SU-DHL-6 (cell line): ENCODE results near the gene OTC.

ENCODE experiments used
- H2AFZ ChIP-seq: fragments of 200-600 bp; sonication (generic); 2 replicates; pipeline ENCODE4 v1.6.1; 2014; ENCODE audit warnings: low read depth, mild to moderate bottlenecking, moderate library complexity, mixed read lengths, antibody characterized with exemption, low read length; ENCODE audit not compliant: severe bottlenecking
- H3F3A ChIP-seq: fragments of 200-600 bp; shearing (Covaris generic); 2 replicates; pipeline ENCODE4 v1.6.0; 2016; ENCODE audit warnings: antibody characterized with exemption, mild to moderate bottlenecking; ENCODE audit not compliant: insufficient read depth
- H3K27ac ChIP-seq: fragments of 200-600 bp; sonication (generic); 2 replicates; pipeline ENCODE4 v1.5.1; 2016; ENCODE audit warnings: low read depth, mild to moderate bottlenecking, low read length, moderate library complexity, mixed read lengths
- H3K27me3 ChIP-seq: fragments of 200-600 bp; sonication (generic), shearing (Covaris generic); 2 replicates; pipeline ENCODE4 v1.6.0; 2014; ENCODE audit warnings: mild to moderate bottlenecking, low read length
- H3K36me3 ChIP-seq: fragments of 200-600 bp; sonication (generic); 2 replicates; pipeline ENCODE4 v1.6.1; 2014; ENCODE audit warnings: mild to moderate bottlenecking, low read length, mixed read lengths
- H3K4me2 ChIP-seq: fragments of 300-600, 200-600 bp; shearing (Covaris generic), sonication (generic); 2 replicates; pipeline ENCODE4 v1.6.0; 2014; ENCODE audit warnings: low read length, low read depth, mild to moderate bottlenecking; ENCODE audit not compliant: poor library complexity, severe bottlenecking
- H3K4me3 ChIP-seq: fragments of 200-600 bp; sonication (generic); 2 replicates; pipeline ENCODE4 v1.5.1; 2014; ENCODE audit warnings: antibody characterized with exemption, low read length, mild to moderate bottlenecking, mixed read lengths; ENCODE audit not compliant: insufficient read depth, poor library complexity, severe bottlenecking
- H3K79me2 ChIP-seq: fragments of 200-600 bp; sonication (generic); 2 replicates; pipeline ENCODE4 v1.6.1; 2014; ENCODE audit warnings: mild to moderate bottlenecking, low read length, moderate library complexity; ENCODE audit not compliant: insufficient read depth
- H3K9ac ChIP-seq: fragments of 200-600 bp; sonication (generic); 2 replicates; pipeline ENCODE4 v1.7.0; 2014; ENCODE audit warnings: mild to moderate bottlenecking, low read length
- H3K9me2 ChIP-seq: fragments of 200-600 bp; sonication (generic); replicated peaks from 2 replicates; pipeline ENCODE4 v1.6.1; 2014; ENCODE audit warnings: low read length; ENCODE audit not compliant: insufficient read depth
- H3K9me3 ChIP-seq: fragments of 200-600 bp; sonication (generic); 2 replicates; pipeline ENCODE4 v1.6.1; 2014; ENCODE audit warnings: low read length, mixed read lengths; ENCODE audit not compliant: insufficient read depth
- H4K20me1 ChIP-seq: fragments of 200-600 bp; sonication (generic); 2 replicates; pipeline ENCODE4 v1.6.1; 2014; ENCODE audit warnings: low read depth, mild to moderate bottlenecking, antibody characterized with exemption, low read length, moderate library complexity, mixed read lengths
- EZH2phosphoT487 ChIP-seq: fragments of 200-600 bp; sonication (generic), shearing (Covaris generic); conservative IDR thresholded peaks from 2 replicates; pipeline ENCODE4 v1.6.1; 2018; ENCODE audit warnings: mild to moderate bottlenecking, antibody characterized with exemption, low read length, moderate library complexity, mixed read lengths
- TF ChIP-seq, protein P1 (sequence below): fragments of 200-600 bp; sonication (generic); IDR thresholded peaks from one replicate; pipeline ENCODE4 v1.5.1; 2017; ENCODE audit warnings: antibody characterized with exemption, mild to moderate bottlenecking, low read length, moderate library complexity; ENCODE audit not compliant: insufficient read depth, poor library complexity, severe bottlenecking

The OTC gene

DNA sequence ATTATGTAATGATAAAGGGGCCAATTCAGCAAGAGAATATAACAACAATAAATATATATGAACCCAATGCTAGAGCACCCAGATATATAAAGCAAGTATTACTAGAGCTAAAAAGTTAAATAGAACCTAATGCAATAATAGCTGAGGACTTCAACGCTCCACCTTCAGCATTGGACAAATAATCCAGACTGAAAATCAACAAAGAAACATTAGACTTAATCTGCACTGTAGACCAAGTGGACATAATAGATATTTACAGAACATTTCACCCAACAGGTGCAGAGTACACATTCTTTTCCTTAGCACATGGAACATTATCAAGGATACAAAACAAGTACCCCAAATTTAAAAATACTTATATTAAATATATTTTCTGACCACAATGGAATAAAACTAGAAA is 24.3 kb downstream of the OTC start:
- Histone ChIP-seq H3K9ac (no peak overlapping the region), H2AFZ (no peak overlapping the region), H3K9me3 (no peaks in the 10 kb centered on the region), H3K27me3 (no peaks in the 10 kb centered on the region), H3K4me3 (no peak overlapping the region), H4K20me1 (no peaks in the 10 kb centered on the region), H3K9me2 (no peaks in the 10 kb centered on the region), H3K4me2 (no peak overlapping the region), H3K27ac (no peak overlapping the region), H3K36me3 (no peaks in the 10 kb centered on the region), H3K79me2 (no peaks in the 10 kb centered on the region), H3F3A (no peaks in the 10 kb centered on the region)
- TF ChIP-seq EZH2phosphoT487: no peak
- TF ChIP-seq, protein P1, sequence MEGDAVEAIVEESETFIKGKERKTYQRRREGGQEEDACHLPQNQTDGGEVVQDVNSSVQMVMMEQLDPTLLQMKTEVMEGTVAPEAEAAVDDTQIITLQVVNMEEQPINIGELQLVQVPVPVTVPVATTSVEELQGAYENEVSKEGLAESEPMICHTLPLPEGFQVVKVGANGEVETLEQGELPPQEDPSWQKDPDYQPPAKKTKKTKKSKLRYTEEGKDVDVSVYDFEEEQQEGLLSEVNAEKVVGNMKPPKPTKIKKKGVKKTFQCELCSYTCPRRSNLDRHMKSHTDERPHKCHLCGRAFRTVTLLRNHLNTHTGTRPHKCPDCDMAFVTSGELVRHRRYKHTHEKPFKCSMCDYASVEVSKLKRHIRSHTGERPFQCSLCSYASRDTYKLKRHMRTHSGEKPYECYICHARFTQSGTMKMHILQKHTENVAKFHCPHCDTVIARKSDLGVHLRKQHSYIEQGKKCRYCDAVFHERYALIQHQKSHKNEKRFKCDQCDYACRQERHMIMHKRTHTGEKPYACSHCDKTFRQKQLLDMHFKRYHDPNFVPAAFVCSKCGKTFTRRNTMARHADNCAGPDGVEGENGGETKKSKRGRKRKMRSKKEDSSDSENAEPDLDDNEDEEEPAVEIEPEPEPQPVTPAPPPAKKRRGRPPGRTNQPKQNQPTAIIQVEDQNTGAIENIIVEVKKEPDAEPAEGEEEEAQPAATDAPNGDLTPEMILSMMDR: no peak

GRCh38 chrX:38379088-38379487 is 26.7 kb downstream of the OTC start:
- H3K36me3 ChIP-seq: no peaks in the 10 kb centered on the region
- H4K20me1 ChIP-seq: no peaks in the 10 kb centered on the region
- no peaks in the 10 kb centered on the region for H3K27me3 ChIP-seq
- no peak overlapping the region for H2AFZ ChIP-seq
- no peak overlapping the region for H3K4me3 ChIP-seq
- H3K9me2 ChIP-seq: no peaks in the 10 kb centered on the region
- H3K9ac ChIP-seq: no peak overlapping the region
- no peaks in the 10 kb centered on the region for H3K9me3 ChIP-seq
- no peak overlapping the region for H3K27ac ChIP-seq
- H3K4me2 ChIP-seq: no peak overlapping the region
- H3K79me2 ChIP-seq: no peaks in the 10 kb centered on the region
- H3F3A ChIP-seq: no peaks in the 10 kb centered on the region
- no peak for TF ChIP-seq EZH2phosphoT487
- TF ChIP-seq, protein P1: no peak

DNA sequence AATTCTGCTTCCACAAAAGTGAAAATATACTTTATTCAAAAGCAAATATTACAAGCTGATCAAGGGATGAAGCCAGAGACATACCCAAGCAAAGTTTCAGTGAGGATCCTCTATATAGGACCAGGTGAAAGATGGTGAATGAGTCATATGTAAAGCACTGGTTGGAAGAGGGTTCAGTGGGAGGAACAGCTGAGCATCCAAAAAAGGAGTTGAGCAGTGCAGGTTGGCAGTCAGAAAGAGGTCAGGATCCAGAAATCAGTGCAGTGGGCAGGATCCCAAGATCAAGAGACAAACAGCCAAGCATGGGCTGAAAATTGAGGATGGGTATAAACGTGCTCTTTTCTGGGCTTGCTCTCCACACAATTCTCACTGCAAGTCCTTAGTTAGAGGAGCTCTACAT is 30.3 kb downstream of the OTC start:
- Histone ChIP-seq H2AFZ (no peak overlapping the region), H3K4me3 (no peak overlapping the region), H3K79me2 (no peaks in the 10 kb centered on the region), H3F3A (no peaks in the 10 kb centered on the region), H3K36me3 (no peaks in the 10 kb centered on the region), H3K9me2 (no peaks in the 10 kb centered on the region), H4K20me1 (no peaks in the 10 kb centered on the region), H3K4me2 (no peak overlapping the region), H3K27ac (no peak overlapping the region), H3K27me3 (no peaks in the 10 kb centered on the region), H3K9me3 (no peaks in the 10 kb centered on the region), H3K9ac (no peak overlapping the region)
- no peak for TF ChIP-seq EZH2phosphoT487
- TF ChIP-seq, protein P1: no peak

GRCh38 chrX:38400389-38400910 is 48.0 kb downstream of the OTC start:
- H3K27ac ChIP-seq: no peak overlapping the region
- no peaks in the 10 kb centered on the region for H3K27me3 ChIP-seq
- H2AFZ ChIP-seq: no peak overlapping the region
- no peaks in the 10 kb centered on the region for H4K20me1 ChIP-seq
- no peaks in the 10 kb centered on the region for H3K9me2 ChIP-seq
- no peaks in the 10 kb centered on the region for H3K36me3 ChIP-seq
- H3K9ac ChIP-seq: no peak overlapping the region
- no peak overlapping the region for H3K4me2 ChIP-seq
- no peak for TF ChIP-seq EZH2phosphoT487
- TF ChIP-seq, protein P1: no peak
- no peak overlapping the region for H3K4me3 ChIP-seq
- H3K9me3 ChIP-seq: no peaks in the 10 kb centered on the region
- H3K79me2 ChIP-seq: no peaks in the 10 kb centered on the region
- no peaks in the 10 kb centered on the region for H3F3A ChIP-seq
